ENCODE data around the gene JMJD4.

GRCh38 chr1:227730630-227731151 lies 4.4 kb downstream of the JMJD4 start:
- no peak; the same call in 1 of the 2 replicates for TF ChIP-seq CTCF (conservative IDR thresholded peaks at IDR 0.05; ENCODE audit: low read depth, low read length)
- no peak for TF ChIP-seq EZH2 (IDR thresholded peaks at IDR 0.05; ENCODE audit: borderline replicate concordance, low read depth, low read length, poor library complexity, severe bottlenecking)
